OCI-LY3 (cell line): ENCODE results near the gene SHISA3.

Experiments used
- H2AFZ ChIP-seq: fragments of 200-600, 300-600 bp; shearing (Covaris generic); 2 replicates; pipeline ENCODE4 v1.6.0; 2014; ENCODE audit warnings: antibody characterized with exemption, low read depth, low read length
- H3K27ac ChIP-seq: fragments of 200-600, 300-600 bp; sonication (generic); 2 replicates; pipeline ENCODE4 v1.5.1; 2014; ENCODE audit warnings: mild to moderate bottlenecking, low read length, moderate library complexity, mixed read lengths
- H3K27me3 ChIP-seq: fragments of 200-600, 300-600 bp; sonication (generic); 2 replicates; pipeline ENCODE4 v1.6.1; 2014; ENCODE audit warnings: low read depth, low read length, mixed read lengths
- H3K36me3 ChIP-seq: fragments of 200-600, 300-600 bp; sonication (generic); replicated peaks from 2 replicates; pipeline ENCODE3; 2014; ENCODE audit warnings: low read depth, low read length, mixed read lengths
- H3K4me1 ChIP-seq: fragments of 300-600, 200-600 bp; sonication (generic); 2 replicates; pipeline ENCODE4 v1.6.1; 2014; ENCODE audit warnings: low read length, mixed read lengths
- H3K4me2 ChIP-seq: fragments of 200-600, 300-600 bp; sonication (generic); 2 replicates; pipeline ENCODE4 v1.6.1; 2014; ENCODE audit warnings: low read length, mixed read lengths
- H3K4me3 ChIP-seq: fragments of 300-600, 200-600 bp; sonication (generic); 2 replicates; pipeline ENCODE4 v1.5.1; 2014; ENCODE audit warnings: antibody characterized with exemption, mild to moderate bottlenecking, low read length, moderate library complexity
- H3K79me2 ChIP-seq: fragments of 300-600, 200-600 bp; shearing (Covaris generic); 2 replicates; pipeline ENCODE4 v1.6.1; 2014; ENCODE audit warnings: mild to moderate bottlenecking, low read length, mixed read lengths
- H3K9ac ChIP-seq: fragments of 300-600, 200-600 bp; shearing (Covaris generic); 2 replicates; pipeline ENCODE4 v1.6.0; 2014; ENCODE audit warnings: mild to moderate bottlenecking, low read length, moderate library complexity
- H3K9me3 ChIP-seq: fragments of 200-600, 300-600 bp; shearing (Covaris generic); 2 replicates; pipeline ENCODE4 v1.6.1; 2014; ENCODE audit warnings: low read length, mixed read lengths; ENCODE audit not compliant: insufficient read depth
- H4K20me1 ChIP-seq: fragments of 200-600, 300-600 bp; sonication (generic); 2 replicates; pipeline ENCODE4 v1.6.1; 2016; ENCODE audit warnings: low read length, mixed read lengths; ENCODE audit not compliant: insufficient read depth
- CTCF ChIP-seq: fragments of 200-600, 300-600 bp; sonication (generic); IDR thresholded peaks from 2 replicates; pipeline ENCODE4 v1.5.1; 2014; ENCODE audit warnings: antibody characterized with exemption, low read length, low read depth
- EZH2phosphoT487 ChIP-seq: fragments of 200-600 bp; shearing (Covaris generic); IDR thresholded peaks from 2 replicates; pipeline ENCODE4 v1.6.1; 2018; ENCODE audit warnings: antibody characterized with exemption, mixed run types, low read depth

SHISA3 gene

GRCh38 chr4:42352049-42352448, 45.2 kb upstream of the SHISA3 start:
- H4K20me1 ChIP-seq: no peaks in the 10 kb centered on the region
- no peak overlapping the region for H2AFZ ChIP-seq
- H3K27ac ChIP-seq: no peak overlapping the region
- no peaks in the 10 kb centered on the region for H3K36me3 ChIP-seq
- peaks cover 10% of the 10 kb centered on the region for H3K27me3 ChIP-seq
- H3K4me2 ChIP-seq: no peak overlapping the region
- H3K9ac ChIP-seq: no peak overlapping the region
- TF ChIP-seq EZH2phosphoT487 (no peak), CTCF (no peak)
- no peaks in the 10 kb centered on the region for H3K9me3 ChIP-seq
- no peak overlapping the region for H3K4me3 ChIP-seq
- H3K79me2 ChIP-seq: no peaks in the 10 kb centered on the region
- H3K4me1 ChIP-seq: peaks cover 11% of the 10 kb centered on the region

GRCh38 chr4:42357325-42357724, 40.0 kb upstream of the SHISA3 start:
- Histone ChIP-seq H3K4me1 (peaks cover 12% of the 10 kb centered on the region), H3K27me3 (peaks cover 14% of the 10 kb centered on the region), H3K4me2 (no peak overlapping the region; the same call in 1 of the 2 replicates), H3K9ac (no peak overlapping the region), H3K4me3 (no peak overlapping the region), H3K9me3 (no peaks in the 10 kb centered on the region), H3K36me3 (no peaks in the 10 kb centered on the region), H3K27ac (no peak overlapping the region), H3K79me2 (no peaks in the 10 kb centered on the region), H2AFZ (no peak overlapping the region), H4K20me1 (no peaks in the 10 kb centered on the region)
- TF ChIP-seq CTCF: no peak
- TF ChIP-seq EZH2phosphoT487: no peak

- Histone ChIP-seq H4K20me1 (no peaks in the 10 kb centered on the region), H2AFZ (no peak overlapping the region), H3K79me2 (no peaks in the 10 kb centered on the region), H3K27ac (no peak overlapping the region), H3K27me3 (peaks cover 14% of the 10 kb centered on the region), H3K36me3 (no peaks in the 10 kb centered on the region), H3K9ac (no peak overlapping the region), H3K4me2 (peak overlapping the region; percentile 37), H3K9me3 (no peaks in the 10 kb centered on the region), H3K4me3 (peak overlapping the region; percentile 25; the same call in 1 of the 2 replicates), H3K4me1 (peaks cover 12% of the 10 kb centered on the region)
- TF ChIP-seq EZH2phosphoT487: no peak
- TF ChIP-seq CTCF: no peak
These were observed 37.6 kb upstream of the SHISA3 start for GRCh38 chr4:42359711-42360110.

GRCh38 chr4:42360256-42360669, 37.0 kb upstream of the SHISA3 start:
- Histone ChIP-seq H3K4me1 (peaks cover 12% of the 10 kb centered on the region), H3K79me2 (no peaks in the 10 kb centered on the region), H3K4me2 (no peak overlapping the region), H3K9ac (no peak overlapping the region), H3K27me3 (peaks cover 11% of the 10 kb centered on the region), H3K4me3 (no peak overlapping the region), H4K20me1 (no peaks in the 10 kb centered on the region), H3K27ac (no peak overlapping the region), H2AFZ (no peak overlapping the region), H3K9me3 (no peaks in the 10 kb centered on the region), H3K36me3 (no peaks in the 10 kb centered on the region)
- TF ChIP-seq CTCF (no peak), EZH2phosphoT487 (no peak)
